HG03575 (cell line): ENCODE data around the gene ZSWIM4.

Experiments
- ATAC-seq: cut with Tn5 transposase; IDR thresholded peaks from one replicate; pipeline ENCODE4 v1.9.1; 2021; ENCODE audit not compliant: unreplicated experiment, insufficient number of reproducible peaks, low FRiP score; ENCODE audit errors: extremely low read depth

ZSWIM4 gene

DNA sequence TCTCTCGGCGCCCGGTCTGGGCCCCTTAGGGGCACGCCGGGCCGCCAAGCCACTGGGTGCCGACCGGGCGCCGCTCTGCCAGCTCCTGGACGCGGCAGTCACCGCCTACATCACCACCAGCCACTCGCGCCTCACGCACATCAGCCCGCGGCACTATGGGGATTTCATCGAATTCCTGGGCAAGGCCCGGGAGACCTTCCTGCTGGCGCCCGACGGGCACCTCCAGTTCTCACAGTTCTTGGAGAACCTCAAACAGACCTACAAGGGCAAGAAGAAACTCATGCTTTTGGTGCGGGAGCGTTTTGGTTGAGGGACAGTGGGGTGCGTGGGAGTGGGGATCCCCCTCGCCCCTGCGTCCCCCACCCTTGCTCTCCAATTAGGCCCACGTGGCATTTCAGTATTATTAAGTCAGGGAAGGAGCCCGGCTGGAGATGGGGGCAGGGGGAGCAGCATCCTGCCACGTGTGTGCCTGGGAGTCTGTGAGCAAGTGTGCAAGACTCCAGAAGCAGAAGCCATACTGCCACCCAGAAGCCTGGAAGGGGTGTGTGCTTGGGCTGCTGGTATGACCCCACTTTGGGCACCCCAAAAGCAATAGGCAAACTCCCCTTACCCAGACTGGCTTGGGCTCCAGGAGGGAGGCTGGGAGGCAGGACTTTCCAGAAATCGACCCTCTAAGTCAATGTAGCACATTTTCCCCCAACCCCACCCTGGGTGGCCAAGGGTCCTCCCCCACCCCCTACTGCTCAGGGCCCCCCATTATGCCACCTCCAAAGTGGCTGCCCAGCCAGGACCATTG lies 35.7 kb downstream of the ZSWIM4 start:
- ATAC-seq, result no peak

DNA sequence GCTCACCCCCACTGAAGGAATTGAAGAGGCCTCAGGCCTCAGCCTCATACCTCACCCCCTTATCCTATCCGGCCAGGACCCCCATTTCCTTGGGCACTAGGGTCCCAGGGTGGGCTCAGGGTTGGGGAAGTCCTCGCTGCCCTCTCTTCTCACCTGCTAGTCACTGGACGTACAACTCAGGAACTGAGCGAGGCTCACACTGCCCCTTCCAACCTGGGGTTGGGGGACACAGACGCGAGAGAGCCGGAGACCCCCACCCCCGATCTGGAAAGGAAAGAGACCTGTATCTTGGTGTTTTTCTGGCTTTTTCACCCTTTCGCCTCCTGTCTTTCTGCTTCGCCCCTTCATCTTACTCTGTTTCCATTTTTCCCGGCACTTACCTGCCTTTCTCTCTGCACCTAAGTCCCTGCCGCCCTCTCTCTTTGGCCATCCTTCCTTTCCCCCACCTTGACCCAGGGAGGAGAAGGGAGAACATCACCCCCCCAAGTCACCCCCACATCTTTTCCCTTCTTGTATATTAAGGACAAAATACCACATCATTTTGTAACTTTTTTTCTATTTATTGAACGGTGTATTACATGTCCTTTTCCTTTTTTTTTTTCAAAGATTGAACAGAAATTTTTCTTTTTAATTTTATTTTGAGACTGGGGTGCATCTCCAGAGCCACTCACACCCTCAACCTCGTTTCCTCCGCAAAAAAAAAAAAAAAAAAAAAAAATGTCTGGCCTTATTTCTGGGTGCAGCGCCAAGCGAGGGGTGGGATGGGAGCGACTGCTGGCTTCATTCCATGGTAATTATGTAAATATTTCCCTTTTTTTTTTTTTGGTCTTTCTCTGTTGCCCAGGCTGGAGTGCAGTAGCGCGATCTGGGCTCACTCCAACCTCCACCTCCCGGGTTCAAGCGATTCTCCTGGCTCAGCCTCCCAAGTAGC lies 36.6 kb downstream of the ZSWIM4 start:
- ATAC-seq, result no peak

DNA sequence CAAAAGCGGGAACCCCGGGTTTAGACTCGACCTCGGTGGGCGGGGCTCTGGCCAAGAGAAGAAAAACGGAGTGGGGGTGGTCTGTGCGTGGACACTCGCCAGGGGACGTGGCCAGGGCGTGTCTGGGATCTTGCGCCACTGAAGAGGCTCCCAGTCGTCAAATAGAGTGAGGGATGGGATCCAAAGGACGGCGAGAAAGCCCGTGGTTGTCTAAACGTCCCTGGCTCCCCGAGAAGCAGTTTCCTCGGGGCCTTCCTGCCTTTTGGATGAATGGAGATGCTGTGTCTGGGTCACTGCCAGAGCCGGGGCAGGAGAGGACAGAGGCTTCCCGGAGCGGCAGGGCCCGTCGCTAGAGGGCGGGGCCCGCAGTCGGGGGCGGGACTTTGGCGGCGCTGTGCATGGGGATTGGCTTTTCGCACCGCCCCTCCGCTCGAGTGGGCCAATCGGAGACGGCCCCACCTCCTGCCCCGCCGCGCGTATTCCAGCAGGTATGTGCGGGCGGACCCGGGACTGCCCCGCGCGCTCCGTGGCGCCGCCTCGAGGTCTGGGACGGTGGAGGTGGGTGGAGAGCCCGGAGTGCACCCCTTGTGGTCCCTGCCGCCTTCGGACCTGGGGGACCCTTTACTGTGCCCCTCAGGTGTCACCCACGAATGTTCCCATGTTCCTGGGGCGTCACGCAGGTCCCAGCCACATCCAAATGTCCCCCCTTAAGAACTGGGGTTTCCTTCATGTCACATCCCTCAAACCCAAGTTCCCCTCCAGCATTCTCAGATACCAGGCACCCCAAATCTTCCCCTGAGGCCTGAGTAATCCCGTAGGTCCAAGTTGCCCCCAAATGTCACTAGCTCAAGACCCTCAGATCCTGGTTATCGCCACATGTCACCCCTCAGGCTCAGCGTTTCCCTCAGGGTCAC lies 38.3 kb downstream of the ZSWIM4 start:
- no peak for ATAC-seq

GRCh38 chr19:13834244-13835069 lies 39.2 kb downstream of the ZSWIM4 start:
- no peak for ATAC-seq

DNA sequence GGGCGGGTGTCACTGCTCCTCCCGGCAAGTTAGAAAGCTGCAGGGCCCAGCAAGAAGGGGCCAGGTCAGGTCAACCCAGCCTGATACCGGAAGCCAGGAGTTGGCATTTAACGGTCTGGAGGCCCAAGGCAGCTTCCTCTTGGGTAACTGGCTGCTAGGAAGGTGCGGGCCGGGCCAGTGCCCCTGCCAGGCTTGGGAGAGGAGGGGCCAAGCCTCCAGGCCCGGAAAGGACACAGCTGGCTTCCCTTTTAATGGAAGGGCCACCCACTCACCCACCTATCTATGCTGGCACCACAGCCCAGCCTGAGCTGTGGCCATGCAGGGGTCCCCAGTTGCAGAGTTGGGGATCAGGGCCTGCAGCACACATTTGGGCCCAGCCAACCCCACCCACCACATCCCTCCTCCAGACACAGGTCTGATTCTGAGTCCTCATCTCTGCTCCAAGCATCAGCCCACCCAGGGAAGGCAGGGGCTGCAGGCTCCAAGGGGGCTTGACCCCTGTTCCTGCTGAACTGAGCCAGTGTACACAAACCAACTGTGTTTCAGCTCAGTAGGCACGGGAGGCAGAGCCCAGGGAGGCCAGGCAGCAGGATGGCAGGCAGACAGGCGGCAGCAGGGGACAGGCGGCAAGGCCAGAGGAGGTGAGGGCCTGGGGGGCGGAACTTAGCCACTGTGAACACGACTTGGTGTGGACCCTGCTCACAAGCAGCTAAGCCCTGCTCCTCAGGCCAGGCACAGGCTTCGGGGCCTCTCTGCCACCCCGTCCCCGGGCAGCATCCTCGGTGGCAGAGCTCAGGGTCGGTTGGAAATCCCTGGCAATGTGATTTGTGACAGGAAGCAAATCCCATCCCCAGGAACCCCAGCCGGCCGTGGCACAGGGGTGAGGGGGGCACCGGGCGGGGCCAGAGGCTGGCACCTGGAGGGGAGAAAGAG lies 40.8 kb downstream of the ZSWIM4 start:
- ATAC-seq, result no peak

- ATAC-seq, result no peak
Observed at GRCh38 chr19:13838435-13839129, 43.3 kb downstream of the ZSWIM4 start.

GRCh38 chr19:13839130-13839937 lies 44.1 kb downstream of the ZSWIM4 start:
- ATAC-seq, result no peak

- ATAC-seq, result no peak
Observed at GRCh38 chr19:13839938-13840304, 44.7 kb downstream of the ZSWIM4 start.

- no peak for ATAC-seq
Observed at GRCh38 chr19:13840305-13841085, 45.3 kb downstream of the ZSWIM4 start.

GRCh38 chr19:13841086-13841961 lies 46.1 kb downstream of the ZSWIM4 start:
- ATAC-seq, result no peak

GRCh38 chr19:13841962-13842290 lies 46.7 kb downstream of the ZSWIM4 start:
- no peak for ATAC-seq

DNA sequence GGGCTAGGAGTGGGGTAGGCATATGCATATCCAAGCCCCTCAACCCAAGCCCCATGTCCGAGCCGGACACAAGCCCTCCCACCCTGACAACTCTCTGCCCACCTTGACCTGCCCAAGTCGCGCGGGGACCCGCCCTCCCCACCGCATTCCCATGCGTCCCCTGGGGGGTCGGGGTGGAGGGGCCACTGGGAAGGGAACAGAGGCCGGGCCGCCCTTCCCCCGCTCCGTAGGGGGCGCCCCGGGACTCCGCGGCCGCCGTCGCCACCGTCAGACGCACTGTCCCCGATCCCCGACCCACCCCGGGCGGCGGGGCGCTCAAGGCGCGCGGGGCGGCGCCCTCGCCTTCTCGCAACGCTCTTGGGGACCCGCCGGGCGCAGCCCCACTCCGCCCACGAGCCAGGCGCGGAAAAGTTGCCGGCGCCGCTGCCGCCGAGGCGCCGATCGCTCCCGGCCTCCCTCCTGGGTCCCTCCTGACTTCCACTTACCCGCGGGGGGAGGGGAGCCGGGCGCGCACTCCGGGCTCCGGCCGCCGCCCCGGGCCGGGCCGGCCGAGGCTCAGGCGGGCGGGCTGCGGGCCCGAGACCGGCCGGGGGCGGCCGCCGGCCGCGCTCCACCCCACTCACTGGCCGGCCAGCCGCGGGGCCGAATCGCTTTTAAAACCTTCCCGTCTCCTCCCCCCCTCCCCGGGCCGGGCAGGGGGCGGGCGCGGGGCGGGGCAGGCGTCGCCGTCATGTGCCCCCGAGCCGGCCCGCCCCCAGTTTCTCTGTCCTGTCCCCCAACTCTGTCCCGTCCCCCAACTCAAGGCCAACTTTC lies 47.3 kb downstream of the ZSWIM4 start:
- no peak for ATAC-seq

DNA sequence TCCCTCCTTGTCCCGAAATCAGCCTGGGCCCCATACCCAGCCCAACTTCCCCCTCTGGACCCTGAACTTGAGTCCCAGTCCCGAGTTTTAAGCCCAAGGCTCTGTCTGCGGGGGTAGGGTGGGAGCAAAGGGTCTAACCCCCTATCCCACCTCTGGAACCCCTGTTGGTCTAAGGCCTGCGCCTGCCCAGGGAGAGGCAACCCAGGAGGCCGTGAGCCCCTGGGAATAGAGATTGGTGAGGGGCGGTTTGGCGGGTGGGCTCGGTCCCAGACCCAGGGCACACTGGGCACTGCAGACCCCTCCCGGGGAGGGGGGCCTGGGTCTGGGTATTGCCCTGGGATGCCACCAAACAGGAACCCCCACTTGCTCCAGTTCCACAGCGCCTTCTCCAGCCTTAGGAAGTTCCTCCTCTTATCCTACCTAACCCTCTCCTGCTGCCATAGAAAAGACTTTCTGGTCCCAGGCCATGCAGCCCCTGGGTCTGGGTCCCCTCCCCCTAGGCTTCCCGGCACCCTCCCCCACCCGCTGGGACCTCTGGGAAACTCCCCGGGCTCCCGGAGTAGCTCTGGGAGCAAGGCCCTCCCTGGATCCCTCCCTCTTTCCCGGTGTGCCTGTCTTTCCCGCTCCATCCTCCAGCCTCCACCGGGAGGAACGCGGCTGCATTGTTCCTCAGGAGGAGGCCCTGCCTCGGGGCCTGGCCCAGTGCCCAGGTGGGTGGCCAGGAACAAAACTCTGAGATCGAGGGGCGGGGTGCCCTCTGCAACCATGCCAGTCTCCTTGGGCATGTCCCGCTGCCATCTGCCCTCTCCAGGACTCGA lies 48.1 kb downstream of the ZSWIM4 start:
- ATAC-seq, result no peak
